Endothelial cell of hepatic sinusoid (primary cell): ENCODE data around the gene MTR.

Experiments used
- in situ Hi-C: cut with HindIII; loops from 2 replicates; pipeline ENCODE4 v1.10.0; 2017; ENCODE audit warnings: low sequenced_read_pairs

Gene MTR

GRCh38 chr1:236861560-236862218, 66.6 kb downstream of the MTR start:
- in situ Hi-C loops = no loop called here

DNA sequence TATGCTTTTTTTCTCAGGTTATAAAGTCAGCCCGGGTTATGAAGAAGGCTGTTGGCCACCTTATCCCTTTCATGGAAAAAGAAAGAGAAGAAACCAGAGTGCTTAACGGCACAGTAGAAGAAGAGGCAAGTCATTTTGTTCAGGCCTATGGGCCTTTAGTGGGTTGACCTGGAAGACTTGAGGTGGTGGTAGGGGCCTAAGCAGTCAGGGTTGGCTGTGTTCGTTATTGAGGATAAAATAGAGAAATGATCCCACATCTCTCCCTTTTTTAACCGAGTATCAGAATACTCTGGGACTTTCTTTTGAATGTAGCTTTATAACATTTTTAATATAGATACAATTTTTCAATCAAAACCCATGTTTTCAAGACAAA, 67.1 kb downstream of the MTR start:
- in situ Hi-C loops = no loop called here

DNA sequence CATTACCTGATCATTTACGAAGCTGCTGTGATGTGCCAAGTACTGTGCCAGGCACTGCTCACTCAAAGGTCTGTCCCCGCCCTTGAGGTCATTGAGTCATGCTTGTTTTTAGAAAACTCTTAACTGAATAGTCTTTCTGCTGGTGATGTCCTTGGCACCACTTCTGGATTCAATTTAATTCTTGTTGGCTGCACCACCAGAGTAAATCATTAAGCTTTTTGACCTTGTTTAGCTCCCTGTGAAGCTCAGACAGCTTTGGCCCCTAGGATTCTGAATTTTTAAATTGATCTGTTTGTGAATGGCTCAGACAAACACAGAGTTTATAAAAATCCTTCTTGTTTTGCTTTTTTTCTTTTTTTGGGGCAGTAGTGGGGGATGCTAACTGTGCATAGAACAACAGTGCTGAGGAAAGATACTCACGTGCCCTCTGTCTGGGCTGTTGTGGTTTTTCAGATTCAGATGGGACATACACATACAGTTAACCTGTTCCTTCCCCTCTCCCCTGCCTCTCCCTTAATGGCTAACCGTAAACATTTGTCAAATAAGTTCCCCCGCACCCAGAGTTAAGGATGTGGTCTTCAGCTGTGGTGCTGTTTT, 67.6 kb downstream of the MTR start:
- in situ Hi-C loops = no loop called here

DNA sequence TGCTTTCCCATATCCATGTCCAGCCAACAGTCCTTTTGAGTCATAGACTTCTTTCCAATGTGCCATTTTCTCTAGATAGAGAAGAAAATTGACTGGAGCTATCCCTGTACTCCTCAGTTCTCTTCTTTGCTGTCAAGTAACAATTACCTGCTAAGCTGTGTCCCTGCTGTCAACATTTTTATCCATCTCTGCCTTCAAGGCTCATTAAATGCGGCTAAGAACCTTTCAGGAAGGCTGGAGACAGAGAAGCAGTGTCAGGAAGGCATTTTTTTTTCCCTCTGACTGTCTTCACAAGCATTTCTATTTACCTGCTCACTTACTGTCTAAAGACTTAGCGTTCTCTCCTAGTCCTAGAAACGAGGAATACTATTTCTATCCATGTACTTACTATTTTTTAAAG, 69.1 kb downstream of the MTR start:
- in situ Hi-C loops = no loop called here

DNA sequence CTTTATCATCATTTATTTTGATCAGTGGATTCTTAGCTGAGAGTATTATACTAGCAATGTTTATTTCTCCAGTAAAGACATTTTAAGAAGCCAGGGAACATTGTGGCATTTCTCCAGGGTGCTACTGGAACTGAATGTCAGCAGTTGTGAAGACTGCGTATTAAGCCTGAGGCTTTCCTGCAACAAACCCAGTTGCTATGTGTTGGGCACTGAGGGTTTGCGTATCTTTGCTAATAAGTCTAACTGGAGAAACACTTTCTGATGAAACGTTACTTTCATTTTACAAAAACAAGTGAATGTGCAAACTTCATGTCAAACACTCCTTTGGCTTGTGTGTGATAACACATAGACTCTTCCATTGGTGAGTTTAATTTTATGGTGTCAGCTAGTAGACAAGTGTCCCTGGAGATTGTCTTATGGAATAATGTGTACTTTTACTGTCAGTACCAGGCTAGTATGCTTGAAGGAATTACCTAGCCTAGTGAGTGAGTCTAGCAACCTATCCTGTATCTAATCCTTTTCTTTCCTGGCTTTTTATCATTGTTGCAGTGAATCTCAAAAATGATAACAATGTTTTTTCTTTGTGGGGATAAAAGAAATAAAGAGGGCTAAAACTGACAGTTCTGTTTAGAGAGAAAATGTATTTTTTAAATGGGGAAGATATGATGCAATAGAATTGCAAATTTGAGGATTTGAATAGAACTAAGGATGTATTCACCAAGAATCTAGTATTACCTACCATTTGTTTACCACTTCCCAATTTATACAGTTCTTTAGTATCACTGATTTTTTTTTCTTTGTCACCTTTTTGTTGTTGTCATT, 70.1 kb downstream of the MTR start:
- in situ Hi-C loops = no loop called here

GRCh38 chr1:236865818-236866155, 70.7 kb downstream of the MTR start:
- in situ Hi-C loops = no loop called here

GRCh38 chr1:236868625-236869467, 73.8 kb downstream of the MTR start:
- in situ Hi-C loops = no loop called here

DNA sequence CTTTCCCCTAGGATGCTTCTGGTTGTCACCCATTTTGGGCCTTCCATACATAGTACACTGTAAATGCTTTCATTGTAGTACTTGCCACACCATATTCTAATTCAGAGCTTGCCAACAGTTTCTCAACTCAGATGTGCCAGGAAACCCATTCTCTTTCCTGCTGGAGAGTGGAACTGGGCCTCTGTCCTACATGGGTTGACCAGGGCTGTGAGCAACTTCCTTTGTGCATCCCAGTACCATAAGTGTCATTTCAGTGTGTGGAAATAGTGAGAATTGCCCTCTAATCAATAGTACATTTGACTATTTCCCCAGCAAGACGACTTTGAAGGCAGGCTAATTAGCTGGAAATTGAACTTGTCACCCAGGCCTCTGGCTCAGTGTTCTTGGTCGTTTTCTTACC, 74.8 kb downstream of the MTR start:
- in situ Hi-C loops = no loop called here

DNA sequence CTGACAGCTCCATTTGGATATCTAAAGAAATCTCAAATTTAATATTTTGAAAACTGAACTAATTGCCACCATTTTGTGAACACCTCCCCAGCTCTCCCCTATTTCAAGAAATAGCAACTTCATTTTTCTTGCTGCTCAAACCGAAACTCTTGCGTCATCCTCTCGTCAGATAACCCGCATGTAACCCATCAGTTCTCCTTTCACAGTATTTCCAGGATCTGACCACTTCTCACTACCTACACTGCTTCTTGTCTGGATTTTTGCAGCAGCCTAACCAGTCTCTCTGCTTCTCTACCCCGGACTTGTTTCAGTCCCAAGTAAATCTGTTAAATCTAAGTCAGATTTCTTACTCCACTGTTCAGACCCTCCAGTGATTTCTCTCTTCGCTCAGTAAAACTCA, 75.6 kb downstream of the MTR start:
- in situ Hi-C loops = no loop called here

- in situ Hi-C loops = no loop called here
These were observed 77.1 kb downstream of the MTR start for GRCh38 chr1:236872075-236872666.

- in situ Hi-C loops = no loop called here
These were observed 80.9 kb downstream of the MTR start for GRCh38 chr1:236875975-236876374.

- in situ Hi-C loops = no loop called here
These were observed 82.6 kb downstream of the MTR start for GRCh38 chr1:236877661-236878060.

GRCh38 chr1:236880209-236880608, 85.1 kb downstream of the MTR start:
- in situ Hi-C loops = loop anchor here (5.0 kb wide), 1 partner anchor 273 kb away; no protein-coding TSS in a partner anchor

- in situ Hi-C loops = loop anchor here (5.0 kb wide), 1 partner anchor 275 kb away; no protein-coding TSS in a partner anchor
These were observed 87.6 kb downstream of the MTR start for GRCh38 chr1:236882678-236883077.

DNA sequence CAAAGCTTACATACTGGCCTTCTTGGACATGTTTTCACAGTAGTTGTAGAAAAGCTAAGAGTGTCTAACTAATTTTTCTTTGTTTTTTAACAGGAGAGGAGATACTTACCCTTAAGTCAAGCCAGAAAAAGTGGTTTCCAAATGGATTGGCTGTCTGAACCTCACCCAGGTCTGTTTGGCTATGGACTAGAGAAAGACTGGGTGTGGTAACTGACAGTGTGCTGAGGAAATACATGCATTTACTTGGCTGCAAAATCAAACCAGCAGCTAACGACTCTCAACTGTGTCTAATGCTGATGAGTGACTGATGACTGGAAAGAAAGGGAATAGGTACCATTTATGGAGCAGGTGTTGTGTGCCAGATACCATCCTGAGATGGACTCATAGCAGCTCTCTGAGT, 91.1 kb downstream of the MTR start:
- in situ Hi-C loops = no loop called here

DNA sequence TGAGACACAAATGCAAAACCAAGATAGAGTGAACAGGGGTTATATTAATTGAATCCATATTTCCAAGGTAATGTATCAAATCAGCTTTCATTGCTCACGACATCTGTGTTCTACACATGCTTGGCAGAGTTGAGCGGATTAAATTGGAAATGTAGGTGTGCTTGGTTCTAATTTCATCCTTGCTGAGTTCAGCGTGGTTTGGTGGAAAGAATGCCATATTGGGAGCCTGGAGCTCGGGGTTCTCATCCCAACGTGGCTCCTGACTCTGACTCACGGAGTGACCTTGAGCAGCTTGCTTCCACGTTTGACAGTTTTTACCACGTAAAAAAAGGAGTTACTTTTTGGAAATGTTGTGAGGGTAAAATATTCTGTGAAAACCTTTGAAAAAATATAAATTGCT, 92.0 kb downstream of the MTR start:
- in situ Hi-C loops = no loop called here

DNA sequence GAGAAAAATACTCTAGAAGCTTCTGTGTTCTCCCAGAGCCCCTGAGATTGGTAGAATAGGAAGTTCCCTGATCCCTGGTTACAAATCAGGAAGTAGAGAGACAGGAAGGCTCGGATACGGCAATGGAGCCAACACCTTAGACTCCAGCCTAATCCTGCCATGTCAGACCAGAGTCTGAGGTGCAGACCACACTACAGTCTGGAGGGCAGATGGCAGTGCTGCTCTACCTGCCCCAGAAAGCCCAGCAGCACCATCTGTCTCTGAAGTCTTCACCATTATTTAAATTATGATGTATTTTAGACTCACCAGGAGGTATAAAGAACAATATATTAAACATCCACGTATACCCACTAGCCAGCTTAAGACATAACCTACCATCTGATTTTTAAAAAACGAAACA, 93.0 kb downstream of the MTR start:
- in situ Hi-C loops = no loop called here

- in situ Hi-C loops = no loop called here
These were observed 93.8 kb downstream of the MTR start for GRCh38 chr1:236888903-236889302.

DNA sequence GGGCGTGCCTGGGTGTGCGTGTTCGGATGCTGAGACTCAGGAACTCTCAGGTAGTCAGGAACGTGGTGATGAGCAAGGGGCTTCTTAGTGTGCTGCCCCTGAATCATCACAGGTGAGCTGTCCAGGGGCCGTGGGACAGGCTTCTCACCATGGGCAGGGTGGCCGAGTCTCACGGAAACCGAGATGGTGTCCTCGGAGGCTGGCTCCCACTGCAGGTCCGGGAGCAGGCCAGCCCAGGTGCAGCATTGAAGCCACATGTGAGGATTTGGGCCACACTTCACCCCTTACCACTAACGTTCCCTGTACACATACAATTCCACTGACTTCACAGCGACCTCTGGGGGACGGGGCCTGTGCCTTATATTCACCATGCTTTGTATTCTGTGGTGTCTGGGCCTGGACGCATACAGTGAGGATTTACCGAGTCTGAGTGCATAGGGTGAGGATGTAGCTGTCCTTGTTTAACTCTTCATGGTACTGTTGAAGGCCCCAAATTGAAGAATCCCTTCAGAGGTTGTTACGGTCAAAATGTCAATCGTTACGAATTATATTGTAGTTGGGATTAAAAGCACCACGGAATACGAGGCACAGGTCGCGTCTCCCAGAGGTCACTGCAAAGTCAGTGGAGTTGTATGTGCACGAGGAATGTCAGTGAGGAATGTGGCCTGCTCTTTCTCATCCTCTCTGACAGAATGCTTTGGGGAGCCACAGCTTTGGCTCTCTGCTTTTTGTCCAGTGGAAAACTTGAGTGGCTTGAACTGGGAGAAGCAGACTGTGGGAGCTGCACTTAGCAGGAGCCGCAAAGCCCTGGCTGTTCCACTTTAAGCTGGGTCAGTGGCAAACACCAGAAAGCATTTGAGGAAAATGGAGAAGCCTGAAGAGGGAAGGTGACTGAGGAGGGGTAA, 95.3 kb downstream of the MTR start:
- in situ Hi-C loops = loop anchor here (5.0 kb wide), 1 partner anchor 33 kb away; no protein-coding TSS in a partner anchor
